Liver (tissue), 9 donors: ENCODE results near the gene CDH4. TPM values are rescaled to one million over a fixed set of nuclear protein-coding genes. Genes with fewer than 3 reads are reported as not detected.

Source experiments
- DNase-seq: peaks from one replicate; pipeline ENCODE4 v3.0.0-alpha.2; 2017; ENCODE audit warnings: low spot score
- H3K27ac ChIP-seq, 2 donors: one replicate each; pipeline ENCODE4 v1.7.0; 2013; ENCODE audit warnings: inconsistent platforms in 2 of 2, low read length in 2 of 2, control low read depth in 1 of 2, low read depth in 1 of 2, mild to moderate bottlenecking in 1 of 2
- H3K27me3 ChIP-seq, 4 donors: one replicate each; pipeline versions ENCODE4 v1.6.1 to v1.7.0; 2013; ENCODE audit warnings: low read length in 3 of 4, inconsistent platforms in 1 of 4, mild to moderate bottlenecking in 1 of 4, moderate library complexity in 1 of 4; ENCODE audit not compliant: control insufficient read depth in 4 of 4, insufficient read depth in 4 of 4
- H3K36me3 ChIP-seq, 4 donors: one replicate each; pipeline versions ENCODE4 v1.6.1 to v1.7.0; 2013; ENCODE audit warnings: low read length in 3 of 4, mild to moderate bottlenecking in 3 of 4, low read depth in 1 of 4, moderate library complexity in 1 of 4; ENCODE audit not compliant: control insufficient read depth in 4 of 4, insufficient read depth in 3 of 4
- H3K4me1 ChIP-seq, 4 donors: one replicate each; pipeline versions ENCODE4 v1.6.1 to v1.7.0; 2013; ENCODE audit warnings: low read length in 3 of 4, mild to moderate bottlenecking in 3 of 4, moderate library complexity in 1 of 4; ENCODE audit not compliant: control insufficient read depth in 4 of 4, insufficient read depth in 4 of 4
- H3K4me3 ChIP-seq, 3 donors: one replicate each; pipeline versions ENCODE4 v1.6.1 to v1.7.0; 2013; ENCODE audit warnings: low read length in 3 of 3, control low read depth in 1 of 3, low read depth in 1 of 3, mild to moderate bottlenecking in 1 of 3
- H3K9ac ChIP-seq, 2 donors: one replicate each; pipeline ENCODE4 v1.7.0; 2013; ENCODE audit warnings: low read length in 2 of 2, mild to moderate bottlenecking in 2 of 2, moderate library complexity in 2 of 2, control low read depth in 1 of 2, low read depth in 1 of 2
- H3K9me3 ChIP-seq, 4 donors: one replicate each; pipeline versions ENCODE4 v1.6.1 to v1.7.0; 2013; ENCODE audit warnings: low read length in 3 of 4; ENCODE audit not compliant: control insufficient read depth in 4 of 4
- EGR1 ChIP-seq, 2 donors: IDR thresholded peaks; 2 replicates each; pipeline ENCODE4 v1.6.1; 2016 to 2018; ENCODE audit warnings: antibody characterized with exemption in 2 of 2, low read depth in 2 of 2
- FOXA2 ChIP-seq: IDR thresholded peaks from 2 replicates; pipeline ENCODE4 v1.6.1; 2016; ENCODE audit warnings: antibody characterized with exemption
- GABPA ChIP-seq, 2 donors: IDR thresholded peaks in 1 of 2; conservative IDR thresholded peaks in 1 of 2; 2 replicates each; pipeline ENCODE4 v1.6.1; 2016; ENCODE audit warnings: antibody characterized with exemption in 2 of 2, mild to moderate bottlenecking in 1 of 2, moderate library complexity in 1 of 2
- HNF4A ChIP-seq, 2 donors: conservative IDR thresholded peaks; 2 replicates each; pipeline ENCODE4 v1.6.1; 2016; ENCODE audit warnings: antibody characterized with exemption in 2 of 2, mild to moderate bottlenecking in 2 of 2
- HNF4G ChIP-seq: IDR thresholded peaks from 2 replicates; pipeline ENCODE4 v1.6.1; 2016; ENCODE audit warnings: antibody characterized with exemption
- JUND ChIP-seq, 2 donors: IDR thresholded peaks; 2 replicates each; pipeline ENCODE4 v1.6.1; 2016; ENCODE audit warnings: antibody characterized with exemption in 2 of 2
- NR2F2 ChIP-seq: IDR thresholded peaks from 2 replicates; pipeline ENCODE4 v1.6.1; 2016; ENCODE audit warnings: antibody characterized with exemption
- RAD21 ChIP-seq, 2 donors: IDR thresholded peaks; 2 replicates each; pipeline ENCODE4 v1.6.1; 2016; ENCODE audit warnings: antibody characterized with exemption in 2 of 2, mild to moderate bottlenecking in 2 of 2
- RXRA ChIP-seq, 2 donors: IDR thresholded peaks; 2 replicates each; pipeline ENCODE4 v1.6.1; 2017 to 2018; ENCODE audit warnings: antibody characterized with exemption in 2 of 2, mild to moderate bottlenecking in 1 of 2
- SP1 ChIP-seq: IDR thresholded peaks from 2 replicates; pipeline ENCODE4 v1.6.1; 2018; ENCODE audit warnings: antibody characterized with exemption, mild to moderate bottlenecking
- TAF1 ChIP-seq: conservative IDR thresholded peaks from 2 replicates; pipeline ENCODE4 v1.6.1; 2016; ENCODE audit warnings: antibody characterized with exemption, mild to moderate bottlenecking
- YY1 ChIP-seq: IDR thresholded peaks from 2 replicates; pipeline ENCODE4 v1.6.1; 2016; ENCODE audit warnings: antibody characterized with exemption, mild to moderate bottlenecking
- WGBS: extraction: QIAGEN DNeasy Blood & Tissue Kit; methylation state at CpG from one replicate; pipeline ENCODE4 v1.1.7; 2013; 5-methylcytosine and 5-hydroxymethylcytosine counted together
- polyA plus RNA-seq, 2 donors: library from polyadenylated mRNA; stranded (reverse) in 1 of 2; unstranded in 1 of 2; fragments of 200-250 nt in 1 of 2; fragments of >200 nt in 1 of 2; fragmentation: Nextera tagmentation in 1 of 2; extraction: Ambion mirVana in 1 of 2; gene quantifications; one replicate each; pipeline versions ENCODE4 v1.2.1 to v1.2.3, GENCODE V29; 2013 to 2015
- total RNA-seq, 2 donors: library from RNA; depleted of rRNA; stranded (reverse); fragments of >200 nt; gene quantifications; one replicate each; pipeline ENCODE4 v1.2.3, GENCODE V29; 2014
- TF ChIP-seq, protein P1 (sequence below): IDR thresholded peaks from 2 replicates; pipeline ENCODE4 v1.6.1; 2016; ENCODE audit warnings: antibody characterized with exemption
- TF ChIP-seq, protein P2 (sequence below): fragments of 150-350 bp; IDR thresholded peaks from 2 replicates; pipeline ENCODE4 v1.5.1; 2017; ENCODE audit warnings: improper control_type of control experiment, low read depth, low read length; ENCODE audit not compliant: missing input control
- TF ChIP-seq, protein P3 (sequence below): IDR thresholded peaks from 2 replicates; pipeline ENCODE4 v1.6.1; 2016; ENCODE audit warnings: antibody characterized with exemption
- TF ChIP-seq, protein P4 (sequence below): IDR thresholded peaks from 2 replicates; pipeline ENCODE4 v1.6.1; 2016; ENCODE audit warnings: antibody characterized with exemption, mild to moderate bottlenecking
- TF ChIP-seq, protein P5 (sequence below): IDR thresholded peaks from 2 replicates; pipeline ENCODE4 v1.6.1; 2016; ENCODE audit warnings: antibody characterized with exemption
- donor health status: healthy.
- donor health status: healthy.
- donor health status: healthy.
- donor health status: healthy.
- donor health status: healthy.

CDH4 gene
- total and polyA plus RNA-seq, 4 donors = 0.03 to 0.25 (median 0.19) TPM; not detected in 1

DNA sequence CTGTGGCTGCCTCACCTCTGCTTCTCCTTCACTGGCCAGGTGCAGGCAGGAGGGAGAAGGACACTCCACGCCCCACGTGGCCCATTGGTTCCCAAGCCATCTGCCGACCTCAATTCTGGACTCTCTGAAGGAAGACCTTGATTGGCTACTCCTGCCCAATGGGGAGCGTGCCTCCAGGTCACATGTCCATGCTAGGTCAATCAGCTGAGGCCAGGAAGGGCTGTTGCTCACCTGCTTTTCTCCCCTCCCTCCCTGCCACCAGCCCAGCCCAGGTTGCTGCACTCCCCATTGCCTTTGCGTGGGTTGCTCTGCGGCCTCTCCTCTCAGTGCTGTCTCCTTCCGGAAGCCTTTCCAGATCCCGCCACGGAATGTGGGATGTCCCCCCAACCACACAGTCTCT lies 21.9 kb upstream of the CDH4 start:
- Histone ChIP-seq H3K9me3 (peaks cover 7 to 21% (median 15%) of the 10 kb centered on the region in 4 donors), H3K4me1 (no peaks in the 10 kb centered on the region), H3K27ac (no peak overlapping the region), H3K27me3 (no peaks in the 10 kb centered on the region), H3K9ac (no peak overlapping the region), H3K36me3 (no peaks in the 10 kb centered on the region), H3K4me3 (no peak overlapping the region)
- WGBS = 92% methylated on average over 9 of the region's 9 CpGs
- DNase-seq = no peak
- TF ChIP-seq, protein P1, sequence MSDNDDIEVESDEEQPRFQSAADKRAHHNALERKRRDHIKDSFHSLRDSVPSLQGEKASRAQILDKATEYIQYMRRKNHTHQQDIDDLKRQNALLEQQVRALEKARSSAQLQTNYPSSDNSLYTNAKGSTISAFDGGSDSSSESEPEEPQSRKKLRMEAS = no peak
- TF ChIP-seq JUND (IDR thresholded peaks at IDR 0.05) (no peak), RXRA (IDR thresholded peaks at IDR 0.05) (no peak), NR2F2 (no peak), YY1 (no peak), TAF1 (no peak), SP1 (no peak), HNF4G (no peak), RAD21 (IDR thresholded peaks at IDR 0.05) (no peak), FOXA2 (no peak), EGR1 (IDR thresholded peaks at IDR 0.05; ENCODE audit: low read depth in 2 of 2) (no peak), HNF4A (conservative IDR thresholded peaks at IDR 0.05) (no peak), GABPA (IDR thresholded peaks at IDR 0.05 in 1 of 2, conservative IDR thresholded peaks at IDR 0.05 in 1 of 2) (no peak)
- TF ChIP-seq, protein P2, sequence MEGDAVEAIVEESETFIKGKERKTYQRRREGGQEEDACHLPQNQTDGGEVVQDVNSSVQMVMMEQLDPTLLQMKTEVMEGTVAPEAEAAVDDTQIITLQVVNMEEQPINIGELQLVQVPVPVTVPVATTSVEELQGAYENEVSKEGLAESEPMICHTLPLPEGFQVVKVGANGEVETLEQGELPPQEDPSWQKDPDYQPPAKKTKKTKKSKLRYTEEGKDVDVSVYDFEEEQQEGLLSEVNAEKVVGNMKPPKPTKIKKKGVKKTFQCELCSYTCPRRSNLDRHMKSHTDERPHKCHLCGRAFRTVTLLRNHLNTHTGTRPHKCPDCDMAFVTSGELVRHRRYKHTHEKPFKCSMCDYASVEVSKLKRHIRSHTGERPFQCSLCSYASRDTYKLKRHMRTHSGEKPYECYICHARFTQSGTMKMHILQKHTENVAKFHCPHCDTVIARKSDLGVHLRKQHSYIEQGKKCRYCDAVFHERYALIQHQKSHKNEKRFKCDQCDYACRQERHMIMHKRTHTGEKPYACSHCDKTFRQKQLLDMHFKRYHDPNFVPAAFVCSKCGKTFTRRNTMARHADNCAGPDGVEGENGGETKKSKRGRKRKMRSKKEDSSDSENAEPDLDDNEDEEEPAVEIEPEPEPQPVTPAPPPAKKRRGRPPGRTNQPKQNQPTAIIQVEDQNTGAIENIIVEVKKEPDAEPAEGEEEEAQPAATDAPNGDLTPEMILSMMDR = no peak
- TF ChIP-seq, protein P3, sequence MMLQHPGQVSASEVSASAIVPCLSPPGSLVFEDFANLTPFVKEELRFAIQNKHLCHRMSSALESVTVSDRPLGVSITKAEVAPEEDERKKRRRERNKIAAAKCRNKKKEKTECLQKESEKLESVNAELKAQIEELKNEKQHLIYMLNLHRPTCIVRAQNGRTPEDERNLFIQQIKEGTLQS = no peak
- TF ChIP-seq, protein P4, sequence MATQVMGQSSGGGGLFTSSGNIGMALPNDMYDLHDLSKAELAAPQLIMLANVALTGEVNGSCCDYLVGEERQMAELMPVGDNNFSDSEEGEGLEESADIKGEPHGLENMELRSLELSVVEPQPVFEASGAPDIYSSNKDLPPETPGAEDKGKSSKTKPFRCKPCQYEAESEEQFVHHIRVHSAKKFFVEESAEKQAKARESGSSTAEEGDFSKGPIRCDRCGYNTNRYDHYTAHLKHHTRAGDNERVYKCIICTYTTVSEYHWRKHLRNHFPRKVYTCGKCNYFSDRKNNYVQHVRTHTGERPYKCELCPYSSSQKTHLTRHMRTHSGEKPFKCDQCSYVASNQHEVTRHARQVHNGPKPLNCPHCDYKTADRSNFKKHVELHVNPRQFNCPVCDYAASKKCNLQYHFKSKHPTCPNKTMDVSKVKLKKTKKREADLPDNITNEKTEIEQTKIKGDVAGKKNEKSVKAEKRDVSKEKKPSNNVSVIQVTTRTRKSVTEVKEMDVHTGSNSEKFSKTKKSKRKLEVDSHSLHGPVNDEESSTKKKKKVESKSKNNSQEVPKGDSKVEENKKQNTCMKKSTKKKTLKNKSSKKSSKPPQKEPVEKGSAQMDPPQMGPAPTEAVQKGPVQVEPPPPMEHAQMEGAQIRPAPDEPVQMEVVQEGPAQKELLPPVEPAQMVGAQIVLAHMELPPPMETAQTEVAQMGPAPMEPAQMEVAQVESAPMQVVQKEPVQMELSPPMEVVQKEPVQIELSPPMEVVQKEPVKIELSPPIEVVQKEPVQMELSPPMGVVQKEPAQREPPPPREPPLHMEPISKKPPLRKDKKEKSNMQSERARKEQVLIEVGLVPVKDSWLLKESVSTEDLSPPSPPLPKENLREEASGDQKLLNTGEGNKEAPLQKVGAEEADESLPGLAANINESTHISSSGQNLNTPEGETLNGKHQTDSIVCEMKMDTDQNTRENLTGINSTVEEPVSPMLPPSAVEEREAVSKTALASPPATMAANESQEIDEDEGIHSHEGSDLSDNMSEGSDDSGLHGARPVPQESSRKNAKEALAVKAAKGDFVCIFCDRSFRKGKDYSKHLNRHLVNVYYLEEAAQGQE = no peak
- TF ChIP-seq, protein P5, sequence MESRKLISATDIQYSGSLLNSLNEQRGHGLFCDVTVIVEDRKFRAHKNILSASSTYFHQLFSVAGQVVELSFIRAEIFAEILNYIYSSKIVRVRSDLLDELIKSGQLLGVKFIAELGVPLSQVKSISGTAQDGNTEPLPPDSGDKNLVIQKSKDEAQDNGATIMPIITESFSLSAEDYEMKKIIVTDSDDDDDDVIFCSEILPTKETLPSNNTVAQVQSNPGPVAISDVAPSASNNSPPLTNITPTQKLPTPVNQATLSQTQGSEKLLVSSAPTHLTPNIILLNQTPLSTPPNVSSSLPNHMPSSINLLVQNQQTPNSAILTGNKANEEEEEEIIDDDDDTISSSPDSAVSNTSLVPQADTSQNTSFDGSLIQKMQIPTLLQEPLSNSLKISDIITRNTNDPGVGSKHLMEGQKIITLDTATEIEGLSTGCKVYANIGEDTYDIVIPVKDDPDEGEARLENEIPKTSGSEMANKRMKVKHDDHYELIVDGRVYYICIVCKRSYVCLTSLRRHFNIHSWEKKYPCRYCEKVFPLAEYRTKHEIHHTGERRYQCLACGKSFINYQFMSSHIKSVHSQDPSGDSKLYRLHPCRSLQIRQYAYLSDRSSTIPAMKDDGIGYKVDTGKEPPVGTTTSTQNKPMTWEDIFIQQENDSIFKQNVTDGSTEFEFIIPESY = no peak
